Gastrocnemius medialis (tissue), 4 donors: Measurements from ENCODE around the gene BORA.

ENCODE experiments used
- CTCF ChIP-seq, 5 experiments: fragments of 450-650 bp in 3 of 5; fragments of 200-600 bp in 2 of 5; sonication (generic) in 2 of 5; IDR thresholded peaks in 4 of 5; conservative IDR thresholded peaks in 1 of 5; 1 replicate in 4 of 5; 2 replicates in 1 of 5; pipeline ENCODE4 v1.5.1; 2016 to 2019; ENCODE audit warnings: antibody characterized with exemption in 5 of 5, mild to moderate bottlenecking in 3 of 5, moderate library complexity in 3 of 5
- POLR2A ChIP-seq, 2 donors: fragments of 450-650 bp; IDR thresholded peaks; one replicate each; pipeline ENCODE4 v1.6.1; 2017; ENCODE audit warnings: antibody characterized with exemption in 2 of 2, mild to moderate bottlenecking in 2 of 2, moderate library complexity in 2 of 2

- TF ChIP-seq CTCF (IDR thresholded peaks at IDR 0.05 in 4 of 5, conservative IDR thresholded peaks at IDR 0.05 in 1 of 5): peak in 2 of 5 experiments; percentile 13 to 23
- peak; percentile 77 to 83 for TF ChIP-seq POLR2A (IDR thresholded peaks at IDR 0.05)
Measured at GRCh38 chr13:72781451-72782439, 54.0 kb downstream of the BORA start, which contains the start of the genes DIS3 and PIBF1.
